GM23338 (cell line): ENCODE results near the gene FBXW8. TPM values are rescaled to one million over a fixed set of nuclear protein-coding genes. Genes with fewer than 3 reads are reported as not detected.

Experiments
- ATAC-seq: fragments of 200-7000 bp; cut with Tn5 transposase; 3 replicates; pipeline ENCODE4 v1.9.1; 2020
- DNase-seq: peaks from one replicate; pipeline ENCODE4 v3.0.0-alpha.2; 2015; ENCODE audit warnings: low spot score
- H2AFZ ChIP-seq: fragments of 200-600 bp; sonication (generic); 2 replicates; pipeline ENCODE4 v1.8.0; 2016; ENCODE audit warnings: antibody characterized with exemption, mild to moderate bottlenecking, moderate library complexity
- H3F3A ChIP-seq: fragments of 200-600 bp; sonication (generic); replicated peaks from 2 replicates; pipeline ENCODE4 v1.8.0; 2017; ENCODE audit warnings: antibody characterized with exemption, mixed run types, low read depth
- H3K27ac ChIP-seq: fragments of 200-600 bp; sonication (generic); 2 replicates; pipeline ENCODE4 v1.6.1; 2016; ENCODE audit warnings: low read depth
- H3K27me3 ChIP-seq: fragments of 200-600 bp; sonication (generic); 2 replicates; pipeline ENCODE4 v1.8.0; 2016; ENCODE audit warnings: mild to moderate bottlenecking, mixed run types, moderate library complexity; ENCODE audit not compliant: insufficient read depth
- H3K36me3 ChIP-seq: fragments of 200-600 bp; sonication (generic); 2 replicates; pipeline ENCODE4 v1.8.0; 2016; ENCODE audit warnings: mild to moderate bottlenecking; ENCODE audit not compliant: insufficient read depth
- H3K4me1 ChIP-seq: fragments of 200-600 bp; sonication (generic); 2 replicates; pipeline ENCODE4 v1.8.0; 2016; ENCODE audit warnings: mild to moderate bottlenecking, moderate library complexity; ENCODE audit not compliant: insufficient read depth
- H3K4me2 ChIP-seq: fragments of 200-600 bp; sonication (generic); 2 replicates; pipeline ENCODE4 v1.7.1; 2017; ENCODE audit warnings: mixed run types
- H3K4me3 ChIP-seq: fragments of 200-600 bp; sonication (generic); 2 replicates; pipeline ENCODE4 v1.6.1; 2016; ENCODE audit warnings: mixed run types
- H3K79me2 ChIP-seq: fragments of 200-600 bp; sonication (generic); replicated peaks from 2 replicates; pipeline ENCODE4 v1.8.0; 2017; ENCODE audit warnings: mild to moderate bottlenecking; ENCODE audit not compliant: insufficient read depth
- H3K9me2 ChIP-seq: fragments of 200-600 bp; sonication (generic); 2 replicates; pipeline ENCODE4 v1.8.0; 2017; ENCODE audit not compliant: insufficient read depth
- H4K20me1 ChIP-seq: fragments of 200-600 bp; sonication (generic); replicated peaks from 2 replicates; pipeline ENCODE4 v1.8.0; 2017; ENCODE audit warnings: mild to moderate bottlenecking; ENCODE audit not compliant: insufficient read depth
- H3K27ac Mint-ChIP-seq: 2 replicates; pipeline ENCODE4 v1.8.0; 2020; ENCODE audit warnings: inconsistent platforms, mild to moderate bottlenecking, moderate library complexity, mixed read lengths
- H3K27me3 Mint-ChIP-seq: 3 replicates; pipeline ENCODE4 v1.8.0; 2022; ENCODE audit warnings: low read depth, mild to moderate bottlenecking, moderate library complexity, mixed read lengths, inconsistent platforms; ENCODE audit not compliant: insufficient read depth, poor library complexity
- H3K36me3 Mint-ChIP-seq: 3 replicates; pipeline ENCODE4 v1.8.0; 2021; ENCODE audit warnings: low read depth, mild to moderate bottlenecking, inconsistent platforms, moderate library complexity, mixed read lengths
- H3K4me1 Mint-ChIP-seq: 3 replicates; pipeline ENCODE4 v1.8.0; 2020; ENCODE audit warnings: mild to moderate bottlenecking, inconsistent platforms, mixed read lengths
- H3K4me3 Mint-ChIP-seq: 3 replicates; pipeline ENCODE4 v1.8.0; 2021; ENCODE audit warnings: moderate library complexity, mild to moderate bottlenecking, inconsistent platforms, mixed read lengths
- H3K9me3 Mint-ChIP-seq: 3 replicates; pipeline ENCODE4 v1.8.0; 2020; ENCODE audit warnings: moderate library complexity, mild to moderate bottlenecking, inconsistent platforms, mixed read lengths
- CREB1 ChIP-seq: fragments of 250-450 bp; sonication (Bioruptor Pico); IDR thresholded peaks from 2 replicates; pipeline ENCODE4 v1.5.0; 2020; ENCODE audit warnings: low read depth, mild to moderate bottlenecking, moderate library complexity
- EZH2 ChIP-seq: fragments of 200-600 bp; sonication (generic); IDR thresholded peaks from one replicate; pipeline ENCODE4 v1.8.0; 2017; ENCODE audit warnings: antibody characterized with exemption, mild to moderate bottlenecking, low read depth; ENCODE audit not compliant: unreplicated experiment
- EZH2phosphoT487 ChIP-seq: fragments of 200-600 bp; sonication (generic); IDR thresholded peaks from one replicate; pipeline ENCODE4 v1.8.1; 2018; ENCODE audit warnings: antibody characterized with exemption; ENCODE audit not compliant: unreplicated experiment
- JUNB ChIP-seq: IDR thresholded peaks from one replicate; pipeline ENCODE4 v1.6.1; 2016; ENCODE audit warnings: antibody characterized with exemption; ENCODE audit not compliant: unreplicated experiment
- NANOG ChIP-seq: IDR thresholded peaks from 2 replicates; pipeline ENCODE4 v1.6.1; 2016; ENCODE audit warnings: antibody characterized with exemption, borderline replicate concordance
- POLR2AphosphoS5 ChIP-seq: IDR thresholded peaks from 2 replicates; pipeline ENCODE4 v1.6.1; 2016; ENCODE audit warnings: antibody characterized with exemption, low read depth
- STAT1 ChIP-seq: IDR thresholded peaks from one replicate; pipeline ENCODE4 v1.6.1; 2016; ENCODE audit warnings: antibody characterized with exemption; ENCODE audit not compliant: unreplicated experiment
- ZNF331 ChIP-seq: fragments of 250-450 bp; sonication (Bioruptor Pico); IDR thresholded peaks from 2 replicates; pipeline ENCODE4 v1.5.0; 2020; ENCODE audit warnings: low read depth, mild to moderate bottlenecking, moderate library complexity
- polyA plus RNA-seq: library from polyadenylated mRNA; unstranded; fragments of >200 nt; fragmentation: Nextera tagmentation; extraction: Ambion mirVana; gene quantifications from 2 replicates; pipeline ENCODE4 v1.2.1, GENCODE V29; 2016
- total RNA-seq: library from RNA; depleted of rRNA; stranded (reverse); fragments of >200 nt; shearing (Covaris generic); gene quantifications from 2 replicates; pipeline ENCODE4 v1.2.3, GENCODE V29; 2014
- TF ChIP-seq, protein P1 (sequence below), 2 experiments: fragments of 200-600 bp in 1 of 2; sonication (generic) in 1 of 2; conservative IDR thresholded peaks; 2 replicates each; pipeline versions ENCODE4 v1.5.1 to v1.6.1; 2016 to 2017; ENCODE audit warnings: antibody characterized with exemption in 2 of 2, low read depth in 2 of 2, mild to moderate bottlenecking in 2 of 2, moderate library complexity in 1 of 2
- TF ChIP-seq, protein P2 (sequence below): IDR thresholded peaks from 2 replicates; pipeline ENCODE4 v1.6.1; 2016; ENCODE audit warnings: antibody characterized with exemption
- TF ChIP-seq, protein P3 (sequence below): IDR thresholded peaks from one replicate; pipeline ENCODE4 v1.6.1; 2018; ENCODE audit warnings: antibody characterized with exemption; ENCODE audit not compliant: unreplicated experiment

FBXW8 gene
- total and polyA plus RNA-seq, 2 experiments from 2014 or later = 4.6 to 13.9 TPM

DNA sequence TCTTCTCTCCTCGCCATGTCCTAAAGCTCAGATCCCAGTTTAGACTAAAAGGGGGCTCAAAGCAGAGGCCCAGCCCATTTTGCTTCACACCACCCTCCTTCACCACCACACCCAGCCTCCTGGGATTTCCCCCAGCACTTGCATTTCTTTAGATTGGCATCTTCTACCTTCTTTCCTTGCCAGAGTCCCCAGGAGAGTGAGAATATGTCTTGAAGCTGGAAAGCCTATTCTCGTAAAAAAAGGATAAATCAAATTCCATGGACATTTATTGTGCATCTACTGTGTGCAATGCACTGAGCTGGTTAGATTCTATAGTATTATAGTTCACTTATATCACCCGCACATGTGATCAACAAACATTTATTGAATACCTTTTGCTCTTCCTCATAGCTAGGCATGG, 10.2 kb downstream of the FBXW8 start (continued):
- TF ChIP-seq, protein P1, sequence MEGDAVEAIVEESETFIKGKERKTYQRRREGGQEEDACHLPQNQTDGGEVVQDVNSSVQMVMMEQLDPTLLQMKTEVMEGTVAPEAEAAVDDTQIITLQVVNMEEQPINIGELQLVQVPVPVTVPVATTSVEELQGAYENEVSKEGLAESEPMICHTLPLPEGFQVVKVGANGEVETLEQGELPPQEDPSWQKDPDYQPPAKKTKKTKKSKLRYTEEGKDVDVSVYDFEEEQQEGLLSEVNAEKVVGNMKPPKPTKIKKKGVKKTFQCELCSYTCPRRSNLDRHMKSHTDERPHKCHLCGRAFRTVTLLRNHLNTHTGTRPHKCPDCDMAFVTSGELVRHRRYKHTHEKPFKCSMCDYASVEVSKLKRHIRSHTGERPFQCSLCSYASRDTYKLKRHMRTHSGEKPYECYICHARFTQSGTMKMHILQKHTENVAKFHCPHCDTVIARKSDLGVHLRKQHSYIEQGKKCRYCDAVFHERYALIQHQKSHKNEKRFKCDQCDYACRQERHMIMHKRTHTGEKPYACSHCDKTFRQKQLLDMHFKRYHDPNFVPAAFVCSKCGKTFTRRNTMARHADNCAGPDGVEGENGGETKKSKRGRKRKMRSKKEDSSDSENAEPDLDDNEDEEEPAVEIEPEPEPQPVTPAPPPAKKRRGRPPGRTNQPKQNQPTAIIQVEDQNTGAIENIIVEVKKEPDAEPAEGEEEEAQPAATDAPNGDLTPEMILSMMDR (conservative IDR thresholded peaks at IDR 0.05; ENCODE audit: low read depth in 2 of 2) = no peak
- TF ChIP-seq STAT1 = no peak
- TF ChIP-seq, protein P2, sequence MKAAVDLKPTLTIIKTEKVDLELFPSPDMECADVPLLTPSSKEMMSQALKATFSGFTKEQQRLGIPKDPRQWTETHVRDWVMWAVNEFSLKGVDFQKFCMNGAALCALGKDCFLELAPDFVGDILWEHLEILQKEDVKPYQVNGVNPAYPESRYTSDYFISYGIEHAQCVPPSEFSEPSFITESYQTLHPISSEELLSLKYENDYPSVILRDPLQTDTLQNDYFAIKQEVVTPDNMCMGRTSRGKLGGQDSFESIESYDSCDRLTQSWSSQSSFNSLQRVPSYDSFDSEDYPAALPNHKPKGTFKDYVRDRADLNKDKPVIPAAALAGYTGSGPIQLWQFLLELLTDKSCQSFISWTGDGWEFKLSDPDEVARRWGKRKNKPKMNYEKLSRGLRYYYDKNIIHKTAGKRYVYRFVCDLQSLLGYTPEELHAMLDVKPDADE = no peak
- TF ChIP-seq, protein P3, sequence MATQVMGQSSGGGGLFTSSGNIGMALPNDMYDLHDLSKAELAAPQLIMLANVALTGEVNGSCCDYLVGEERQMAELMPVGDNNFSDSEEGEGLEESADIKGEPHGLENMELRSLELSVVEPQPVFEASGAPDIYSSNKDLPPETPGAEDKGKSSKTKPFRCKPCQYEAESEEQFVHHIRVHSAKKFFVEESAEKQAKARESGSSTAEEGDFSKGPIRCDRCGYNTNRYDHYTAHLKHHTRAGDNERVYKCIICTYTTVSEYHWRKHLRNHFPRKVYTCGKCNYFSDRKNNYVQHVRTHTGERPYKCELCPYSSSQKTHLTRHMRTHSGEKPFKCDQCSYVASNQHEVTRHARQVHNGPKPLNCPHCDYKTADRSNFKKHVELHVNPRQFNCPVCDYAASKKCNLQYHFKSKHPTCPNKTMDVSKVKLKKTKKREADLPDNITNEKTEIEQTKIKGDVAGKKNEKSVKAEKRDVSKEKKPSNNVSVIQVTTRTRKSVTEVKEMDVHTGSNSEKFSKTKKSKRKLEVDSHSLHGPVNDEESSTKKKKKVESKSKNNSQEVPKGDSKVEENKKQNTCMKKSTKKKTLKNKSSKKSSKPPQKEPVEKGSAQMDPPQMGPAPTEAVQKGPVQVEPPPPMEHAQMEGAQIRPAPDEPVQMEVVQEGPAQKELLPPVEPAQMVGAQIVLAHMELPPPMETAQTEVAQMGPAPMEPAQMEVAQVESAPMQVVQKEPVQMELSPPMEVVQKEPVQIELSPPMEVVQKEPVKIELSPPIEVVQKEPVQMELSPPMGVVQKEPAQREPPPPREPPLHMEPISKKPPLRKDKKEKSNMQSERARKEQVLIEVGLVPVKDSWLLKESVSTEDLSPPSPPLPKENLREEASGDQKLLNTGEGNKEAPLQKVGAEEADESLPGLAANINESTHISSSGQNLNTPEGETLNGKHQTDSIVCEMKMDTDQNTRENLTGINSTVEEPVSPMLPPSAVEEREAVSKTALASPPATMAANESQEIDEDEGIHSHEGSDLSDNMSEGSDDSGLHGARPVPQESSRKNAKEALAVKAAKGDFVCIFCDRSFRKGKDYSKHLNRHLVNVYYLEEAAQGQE = no peak
- no peak for TF ChIP-seq EZH2phosphoT487
- TF ChIP-seq ZNF331 (CRISPR knock-in tag) = no peak
- TF ChIP-seq CREB1 = no peak
- TF ChIP-seq JUNB = no peak
- no peak for TF ChIP-seq NANOG
- TF ChIP-seq EZH2 = no peak

DNA sequence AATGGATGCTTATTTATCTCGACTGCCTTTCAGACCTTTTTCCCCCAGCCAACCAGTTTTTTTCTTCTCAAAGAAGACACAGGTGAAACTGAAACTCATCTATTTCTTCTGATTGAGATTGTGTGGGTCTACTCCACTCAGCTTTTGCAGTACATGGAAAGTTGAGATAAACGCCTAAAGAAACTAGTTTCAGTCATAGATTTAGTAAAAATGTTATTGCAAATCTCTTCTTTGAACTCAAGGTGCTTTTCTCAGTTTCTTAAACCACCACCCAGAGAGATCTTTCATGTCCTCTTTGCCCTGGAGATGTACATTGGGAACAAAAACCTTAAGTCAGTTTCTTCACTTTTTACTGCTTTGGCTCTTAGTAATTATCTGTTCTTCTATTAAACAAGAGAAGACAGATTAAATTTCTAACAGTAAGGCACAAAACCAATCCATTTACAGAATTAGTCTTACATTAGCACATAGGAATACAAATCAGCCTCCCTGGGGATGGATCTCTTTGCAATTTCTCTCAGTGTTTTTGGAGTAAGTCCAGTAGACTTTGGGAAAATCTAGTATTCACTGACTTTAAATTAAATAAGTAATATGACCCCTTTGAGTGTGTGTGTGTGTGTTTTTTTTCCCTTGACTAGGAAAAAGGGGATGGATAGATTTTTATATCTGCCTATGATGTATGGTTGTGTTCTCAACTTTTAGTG, 11.6 kb downstream of the FBXW8 start:
- Histone ChIP-seq H3K4me1 (no peaks in the 10 kb centered on the region), H4K20me1 (peaks cover 2% of the 10 kb centered on the region; the same call in 1 of the 2 replicates), H2AFZ (no peak overlapping the region), H3K36me3 (no peaks in the 10 kb centered on the region), H3K4me2 (no peak overlapping the region), H3K27ac (no peak overlapping the region), H3K9me2 (no peaks in the 10 kb centered on the region), H3F3A (0 out of 2 replicates have a peak, but pooled peaks cover 4% of the 10 kb centered on the region), H3K4me3 (no peak overlapping the region), H3K79me2 (peaks cover 19% of the 10 kb centered on the region), H3K27me3 (no peaks in the 10 kb centered on the region)
- Mint-ChIP-seq H3K9me3 (no peaks in the 10 kb centered on the region), H3K4me1 (peaks cover 31% of the 10 kb centered on the region), H3K27ac (0 out of 2 replicates have a peak overlapping the region, but pooled peaks have one; percentile 35), H3K27me3 (no peaks in the 10 kb centered on the region), H3K36me3 (0 out of 3 replicates have a peak, but pooled peaks cover under 1% of the 10 kb centered on the region), H3K4me3 (no peak overlapping the region)
- ATAC-seq = no peak
- no peak for DNase-seq
- TF ChIP-seq, protein P3 = no peak
- TF ChIP-seq, protein P1 (conservative IDR thresholded peaks at IDR 0.05; ENCODE audit: low read depth in 2 of 2) = no peak
- TF ChIP-seq EZH2phosphoT487 = no peak
- TF ChIP-seq, protein P2 = no peak
- TF ChIP-seq EZH2 = no peak
- no peak for TF ChIP-seq CREB1
- no peak for TF ChIP-seq POLR2AphosphoS5
